Fibroblast of pulmonary artery (primary cell): ENCODE results near the gene U2AF2.

Experiments
- DNase-seq: peaks from one replicate; pipeline ENCODE4 v3.0.0-alpha.2; 2010; ENCODE audit warnings: low read depth
- H3K4me3 ChIP-seq: replicated peaks from 2 replicates; pipeline ENCODE4 v1.5.1; 2011; ENCODE audit warnings: low read depth, mild to moderate bottlenecking, control low read depth, low read length, moderate library complexity
- TF ChIP-seq, protein P1 (sequence below): IDR thresholded peaks from 2 replicates; pipeline ENCODE4 v1.5.1; 2011; ENCODE audit warnings: mild to moderate bottlenecking, control low read depth, low read length, inconsistent platforms; ENCODE audit errors: missing control alignments

Gene U2AF2

DNA sequence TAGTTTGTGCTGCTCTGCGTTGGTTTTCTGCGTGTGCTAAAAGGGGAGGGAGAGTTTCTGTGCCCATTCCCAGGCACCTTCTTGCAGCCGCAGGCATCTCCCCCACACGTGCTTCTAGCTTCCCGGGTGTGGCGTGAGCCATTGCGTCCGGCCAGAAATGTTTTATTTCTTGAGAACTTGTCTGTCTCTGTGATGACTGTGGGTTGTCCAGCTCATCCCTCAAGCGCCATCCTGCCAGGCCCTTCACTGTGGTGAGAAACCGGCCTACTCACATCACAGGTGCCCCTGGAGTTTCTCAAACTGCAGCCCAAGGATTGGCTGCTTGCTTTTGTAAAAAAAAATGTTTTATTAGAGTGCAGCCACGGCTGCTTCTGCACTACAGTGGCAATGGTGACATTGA lies 44.4 kb downstream of the U2AF2 start:
- H3K4me3 ChIP-seq: no peak overlapping the region
- TF ChIP-seq, protein P1, sequence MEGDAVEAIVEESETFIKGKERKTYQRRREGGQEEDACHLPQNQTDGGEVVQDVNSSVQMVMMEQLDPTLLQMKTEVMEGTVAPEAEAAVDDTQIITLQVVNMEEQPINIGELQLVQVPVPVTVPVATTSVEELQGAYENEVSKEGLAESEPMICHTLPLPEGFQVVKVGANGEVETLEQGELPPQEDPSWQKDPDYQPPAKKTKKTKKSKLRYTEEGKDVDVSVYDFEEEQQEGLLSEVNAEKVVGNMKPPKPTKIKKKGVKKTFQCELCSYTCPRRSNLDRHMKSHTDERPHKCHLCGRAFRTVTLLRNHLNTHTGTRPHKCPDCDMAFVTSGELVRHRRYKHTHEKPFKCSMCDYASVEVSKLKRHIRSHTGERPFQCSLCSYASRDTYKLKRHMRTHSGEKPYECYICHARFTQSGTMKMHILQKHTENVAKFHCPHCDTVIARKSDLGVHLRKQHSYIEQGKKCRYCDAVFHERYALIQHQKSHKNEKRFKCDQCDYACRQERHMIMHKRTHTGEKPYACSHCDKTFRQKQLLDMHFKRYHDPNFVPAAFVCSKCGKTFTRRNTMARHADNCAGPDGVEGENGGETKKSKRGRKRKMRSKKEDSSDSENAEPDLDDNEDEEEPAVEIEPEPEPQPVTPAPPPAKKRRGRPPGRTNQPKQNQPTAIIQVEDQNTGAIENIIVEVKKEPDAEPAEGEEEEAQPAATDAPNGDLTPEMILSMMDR: no peak
- no peak for DNase-seq

DNA sequence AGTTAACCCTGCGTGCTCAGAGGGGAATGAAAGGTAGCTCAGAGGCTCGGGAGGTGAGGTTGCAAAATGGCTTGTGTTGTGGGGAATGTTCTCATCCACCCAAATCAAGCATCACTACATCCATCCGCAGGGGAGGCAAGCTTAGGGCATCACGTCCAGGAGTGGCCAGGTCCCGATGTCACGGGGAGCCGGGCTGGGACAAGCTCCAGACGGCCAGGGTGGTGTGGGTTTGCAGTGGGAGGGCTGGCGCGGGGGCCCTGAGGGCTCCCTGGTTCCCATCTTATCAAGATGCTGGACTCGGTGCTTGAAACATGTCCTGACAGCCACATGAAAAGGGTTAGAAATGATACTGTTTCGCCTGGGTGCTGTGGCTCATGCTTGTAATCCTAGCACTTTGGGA lies 46.0 kb downstream of the U2AF2 start:
- no peak for DNase-seq
- TF ChIP-seq, protein P1: no peak
- H3K4me3 ChIP-seq: no peak overlapping the region

DNA sequence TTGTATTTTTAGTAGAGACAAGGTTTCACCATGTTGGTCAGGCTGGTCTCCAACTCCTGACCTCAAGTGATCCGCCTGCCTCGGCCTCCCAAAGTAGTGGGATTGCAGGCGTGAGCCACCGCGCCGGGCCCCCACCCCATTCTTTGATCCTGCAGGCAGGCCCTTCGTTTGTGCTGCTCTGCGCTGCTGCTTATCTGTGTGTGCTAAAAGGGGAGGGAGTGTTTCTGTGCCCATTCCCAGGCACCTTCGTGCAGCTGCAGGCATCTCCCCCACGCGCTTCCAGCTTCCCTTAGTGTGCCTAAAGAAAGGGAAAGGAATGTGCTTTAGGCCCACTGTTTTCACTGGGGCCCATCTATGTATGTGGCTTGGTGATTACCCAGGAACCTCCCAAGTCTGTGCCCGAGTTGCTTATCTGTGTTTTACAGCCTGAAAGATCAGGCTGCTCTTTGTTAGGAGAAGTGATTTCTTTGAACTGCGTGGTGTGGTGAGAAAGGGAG lies 47.3 kb downstream of the U2AF2 start:
- DNase-seq: peak; percentile 66
- H3K4me3 ChIP-seq: no peak overlapping the region
- TF ChIP-seq, protein P1: no peak

DNA sequence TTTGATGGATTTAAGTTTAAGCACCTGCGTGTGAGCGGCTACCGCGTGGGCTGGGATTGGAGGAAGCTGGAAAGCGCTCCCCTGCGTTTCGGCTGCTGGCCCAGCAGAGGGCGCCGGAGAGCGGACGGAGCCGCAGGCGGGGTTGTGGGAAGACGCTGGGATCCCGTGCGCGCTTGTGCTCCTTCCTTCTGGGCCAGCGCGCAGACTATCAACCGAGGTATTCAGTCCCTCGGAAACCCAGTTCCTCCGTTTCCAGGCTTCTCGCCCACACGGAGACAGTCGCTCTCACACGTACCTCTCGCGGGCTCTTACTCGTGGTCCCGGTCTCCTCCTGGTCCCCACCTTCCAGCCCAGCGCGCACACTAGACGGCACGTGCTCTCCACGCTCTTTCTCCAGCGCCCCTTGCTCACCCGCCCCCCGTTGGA lies 49.0 kb downstream of the U2AF2 start:
- no peak overlapping the region for H3K4me3 ChIP-seq
- TF ChIP-seq, protein P1: peak; percentile 57
- peak; percentile 27 for DNase-seq

DNA sequence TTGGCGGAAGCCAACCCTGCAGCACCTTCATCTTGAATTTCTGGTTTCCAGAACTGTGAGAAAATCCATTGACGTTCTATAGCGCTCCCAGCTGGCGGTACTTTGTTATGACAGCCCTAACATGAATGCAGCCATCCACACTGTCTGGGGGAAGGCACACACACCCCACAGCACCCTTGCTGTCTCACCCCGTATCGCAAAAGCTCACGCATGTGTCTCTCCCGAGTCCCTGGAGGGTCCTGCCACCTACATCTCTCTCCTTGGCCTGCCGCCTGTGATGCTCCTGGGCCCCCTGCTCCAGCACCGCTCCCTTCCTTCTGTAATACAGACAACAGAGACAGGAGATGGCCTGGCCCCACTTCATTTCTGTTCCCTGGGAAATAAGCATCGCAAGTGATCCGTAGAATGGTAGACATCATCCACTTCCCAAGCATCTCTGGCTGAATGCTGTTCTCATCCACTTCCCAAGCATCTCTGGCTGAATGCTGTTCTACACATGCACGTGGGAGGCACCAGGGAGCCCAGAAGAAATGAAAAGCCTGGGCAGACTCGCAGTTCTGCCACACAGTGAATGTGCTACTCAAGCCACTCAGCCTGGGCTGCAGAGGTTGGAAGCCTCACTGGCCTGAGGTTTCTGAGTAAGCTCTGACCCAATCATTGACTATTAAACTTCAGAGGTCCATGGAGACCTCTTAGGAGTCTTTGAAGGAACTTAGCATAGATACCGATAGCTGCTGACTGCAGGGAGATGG lies 49.8 kb downstream of the U2AF2 start:
- H3K4me3 ChIP-seq: no peak overlapping the region
- TF ChIP-seq, protein P1: no peak

DNA sequence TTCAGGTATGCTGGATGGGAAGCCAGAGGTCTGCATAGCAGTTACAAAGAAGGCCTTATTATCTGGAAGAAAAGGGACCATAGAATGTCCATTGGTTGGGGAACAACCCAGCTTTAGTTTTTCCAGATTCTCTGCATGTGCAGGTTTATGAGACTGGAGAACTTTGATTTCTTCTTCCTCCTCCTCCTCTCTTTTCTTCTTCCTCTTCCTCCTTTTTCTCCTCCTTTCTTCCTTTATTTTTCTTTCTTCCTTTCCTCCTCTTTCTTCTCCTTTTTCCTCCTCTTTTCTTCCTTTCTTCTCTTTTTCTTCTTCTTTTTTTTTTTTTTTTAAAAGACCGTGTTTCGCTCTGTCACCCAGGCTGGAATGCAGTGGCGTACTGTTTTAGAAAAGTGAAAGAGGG lies 51.1 kb downstream of the U2AF2 start:
- no peak for DNase-seq
- TF ChIP-seq, protein P1: no peak
- no peak overlapping the region for H3K4me3 ChIP-seq

More for the DNA sequence above, 49.8 kb downstream of the U2AF2 start:
- DNase-seq: no peak

DNA sequence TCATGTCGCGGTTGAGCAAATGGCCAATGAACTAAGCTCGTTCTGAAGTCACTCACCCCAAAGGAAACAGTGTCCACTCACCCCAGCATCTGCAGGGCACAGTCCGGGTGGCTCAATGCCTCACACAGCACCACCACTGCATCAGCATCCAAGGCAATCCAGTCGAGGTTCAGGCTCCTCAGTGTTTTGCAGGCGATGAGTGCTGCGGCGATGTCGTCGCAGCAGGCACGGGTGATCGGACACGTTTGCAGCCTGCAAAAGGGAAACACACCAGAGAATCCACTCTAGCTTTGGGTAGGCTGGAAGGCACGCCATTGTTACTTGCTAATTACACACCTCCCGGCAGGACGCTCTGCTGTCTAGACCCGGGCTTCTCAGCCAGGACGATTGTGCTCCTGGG lies 56.9 kb downstream of the U2AF2 start:
- no peak for DNase-seq
- TF ChIP-seq, protein P1: no peak
- H3K4me3 ChIP-seq: no peak overlapping the region
